ENCODE measurements around the gene RYR3.
"Not testable (repeated sequence)": the region's sequence is repeated elsewhere in the genome, so short reads cannot be mapped to it uniquely, and the experiment has no call there.

RYR3 gene

GRCh38 chr15:33524274-33524673, 213.5 kb downstream of the RYR3 start:
- DNase-seq: peak in 1 of 3 experiments; percentile 37

DNA sequence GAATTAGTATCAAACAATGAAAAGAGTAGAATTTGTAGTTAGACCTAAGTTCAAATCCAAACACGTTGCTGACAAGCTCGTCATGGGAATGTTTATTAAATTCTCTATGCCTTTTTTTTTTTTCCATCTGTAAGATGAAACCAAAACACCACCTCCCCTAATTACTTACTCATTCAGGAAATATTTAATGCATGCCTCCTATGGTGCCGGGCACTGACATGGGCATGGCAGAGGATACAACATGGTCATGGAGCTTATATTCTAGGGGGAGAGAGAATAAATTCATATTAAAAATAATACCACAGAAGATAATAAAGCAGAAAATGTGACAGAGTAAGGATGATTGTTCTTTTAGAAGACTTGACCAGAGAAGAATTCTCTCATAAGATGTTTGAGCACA, 215.8 kb downstream of the RYR3 start:
- peak in 1 of 3 experiments; percentile 23 for DNase-seq

GRCh38 chr15:33533197-33533596, 222.4 kb downstream of the RYR3 start:
- DNase-seq: no peak

DNA sequence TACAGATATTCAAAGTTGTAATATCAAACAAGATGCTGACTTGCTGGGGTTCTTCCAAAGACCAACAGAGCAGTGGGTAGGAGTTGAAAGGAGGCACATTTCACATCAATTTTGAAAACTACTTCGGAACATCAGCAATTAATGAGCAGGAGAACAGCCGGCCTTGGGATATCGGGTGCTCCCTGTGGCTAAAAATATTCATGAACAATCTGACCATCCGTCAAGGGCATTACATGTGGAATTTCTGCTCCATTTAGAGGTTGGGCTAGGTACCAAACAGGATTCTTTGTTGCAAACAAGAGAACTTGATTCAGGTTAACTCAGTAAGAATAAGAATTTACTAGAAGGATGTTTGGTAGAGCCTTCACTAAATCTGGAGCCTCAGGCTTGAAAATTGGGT, 223.9 kb downstream of the RYR3 start:
- no peak for DNase-seq

DNA sequence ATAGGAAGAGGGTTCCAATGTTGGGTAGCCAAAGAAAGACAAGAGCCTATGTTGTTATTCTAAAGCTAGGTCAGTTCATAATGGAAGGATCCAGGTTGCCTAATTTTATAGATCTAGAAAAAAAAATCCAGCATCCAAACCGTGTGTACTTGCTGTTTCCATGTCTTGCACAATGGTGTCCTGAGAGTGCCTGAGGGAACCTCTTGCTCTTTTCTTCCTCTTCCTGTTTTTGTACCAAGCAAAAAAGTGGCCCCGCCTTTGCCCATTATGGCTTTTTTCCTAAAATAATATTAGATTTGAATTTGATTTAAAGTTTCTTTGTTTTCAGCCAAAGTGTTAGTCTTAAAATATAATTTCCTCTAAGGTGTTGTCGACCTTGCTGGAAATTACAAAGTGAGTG, 224.4 kb downstream of the RYR3 start:
- no peak for DNase-seq

GRCh38 chr15:33539825-33540573, 229.2 kb downstream of the RYR3 start:
- no peak for DNase-seq

GRCh38 chr15:33543957-33544356, 233.2 kb downstream of the RYR3 start:
- no peak for DNase-seq

DNA sequence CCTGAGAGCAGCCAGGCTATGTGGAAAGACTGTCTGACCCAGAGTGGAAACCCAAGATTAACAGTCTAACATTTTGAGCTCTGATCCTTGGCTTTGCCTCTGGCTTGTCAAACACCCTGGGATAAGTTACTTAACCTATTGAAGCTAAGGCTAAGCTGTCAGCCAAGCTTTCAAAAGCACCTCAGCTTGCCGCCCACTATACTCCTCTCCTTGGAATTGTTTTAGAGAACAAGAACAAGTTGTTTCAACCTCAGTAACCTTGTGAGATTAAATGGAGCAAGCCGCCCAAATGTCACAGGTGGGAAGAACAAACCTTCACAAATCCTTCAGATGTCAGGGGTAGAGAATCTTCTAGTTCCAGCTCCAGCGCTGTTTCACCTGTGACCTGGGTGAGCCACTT, 235.1 kb downstream of the RYR3 start:
- DNase-seq: no peak

DNA sequence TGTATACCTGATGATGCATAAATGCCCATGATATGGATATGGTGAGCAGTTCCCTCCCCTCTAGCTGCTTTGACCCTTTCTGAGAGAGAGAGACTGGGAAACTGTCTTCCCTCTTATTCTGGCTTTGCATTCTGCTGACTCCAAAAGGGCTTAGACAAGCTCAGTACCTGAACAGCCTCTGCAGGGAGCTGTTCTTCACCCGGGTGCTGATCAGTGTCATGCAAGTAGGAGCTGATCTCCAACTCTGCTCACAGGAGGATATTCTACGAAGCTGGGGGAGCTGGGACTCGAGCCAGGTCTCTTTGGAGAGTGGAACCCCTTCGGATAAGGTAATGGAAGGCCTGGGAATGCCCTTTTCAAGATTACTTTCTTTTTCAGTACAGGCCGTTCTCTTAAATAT, 237.1 kb downstream of the RYR3 start:
- no peak for DNase-seq

GRCh38 chr15:33551860-33552259, 241.1 kb downstream of the RYR3 start:
- DNase-seq: no peak

DNA sequence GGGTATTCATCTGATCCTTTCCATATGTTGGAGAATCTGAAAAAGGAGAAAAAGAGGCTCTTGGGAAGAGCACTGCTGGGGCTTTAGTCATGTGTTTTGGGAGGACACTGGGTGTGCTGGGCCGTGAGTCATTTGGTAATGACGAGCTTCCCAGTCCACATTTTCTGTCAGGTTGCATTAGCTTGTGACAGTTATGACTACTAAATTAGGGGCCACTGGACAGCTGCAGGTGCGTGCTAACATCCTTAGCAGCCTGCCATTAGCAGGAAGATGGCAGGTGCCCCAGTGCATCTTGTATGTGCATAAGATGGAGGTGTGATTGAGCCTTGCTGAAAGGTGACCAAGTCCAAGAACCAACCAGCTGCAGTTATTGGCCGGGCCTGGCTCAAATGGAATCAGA, 242.4 kb downstream of the RYR3 start:
- no peak for DNase-seq

GRCh38 chr15:33559207-33559890, 248.6 kb downstream of the RYR3 start:
- no peak for DNase-seq

DNA sequence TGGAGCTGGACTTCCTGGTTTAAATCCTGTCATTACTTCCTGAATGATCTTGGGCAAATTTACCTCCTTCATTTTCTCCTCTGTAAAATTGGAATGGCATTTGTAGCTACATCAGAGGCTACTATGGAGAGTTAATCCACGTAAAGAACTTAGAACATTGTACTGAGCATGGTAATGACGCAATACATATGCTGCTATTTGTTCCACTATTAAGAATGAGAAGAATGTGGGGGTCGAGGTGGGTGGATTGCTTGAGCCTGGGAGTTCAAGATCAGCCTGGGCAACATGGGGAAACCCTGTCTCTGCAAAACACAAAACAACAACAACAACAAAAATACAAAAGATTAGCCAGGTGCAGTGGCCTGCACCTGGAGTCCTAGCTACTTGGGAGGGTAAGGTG, 250.6 kb downstream of the RYR3 start:
- DNase-seq: no peak

- no peak for DNase-seq
Measured at GRCh38 chr15:33561967-33562366, 251.2 kb downstream of the RYR3 start.

- no peak for DNase-seq
Measured at GRCh38 chr15:33565094-33565493, 254.3 kb downstream of the RYR3 start.

DNA sequence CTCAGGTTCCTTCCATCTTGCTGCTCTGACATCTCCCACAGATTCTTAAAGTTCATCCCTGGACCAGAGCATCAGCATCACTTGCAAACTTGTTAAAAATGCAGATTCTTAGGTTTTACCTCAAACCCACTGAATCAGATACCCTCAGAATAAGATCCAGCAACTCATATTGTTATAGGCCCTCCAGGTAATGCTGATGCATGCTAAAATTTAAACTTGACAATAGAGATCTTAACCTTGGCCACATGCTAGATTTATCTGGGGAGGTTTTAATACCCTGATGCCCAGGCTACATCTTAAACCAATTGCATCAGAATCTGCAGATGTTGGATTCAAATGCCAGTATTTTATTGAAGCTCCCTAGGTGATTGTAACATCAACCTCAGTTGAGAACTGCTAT, 256.9 kb downstream of the RYR3 start:
- no peak for DNase-seq

DNA sequence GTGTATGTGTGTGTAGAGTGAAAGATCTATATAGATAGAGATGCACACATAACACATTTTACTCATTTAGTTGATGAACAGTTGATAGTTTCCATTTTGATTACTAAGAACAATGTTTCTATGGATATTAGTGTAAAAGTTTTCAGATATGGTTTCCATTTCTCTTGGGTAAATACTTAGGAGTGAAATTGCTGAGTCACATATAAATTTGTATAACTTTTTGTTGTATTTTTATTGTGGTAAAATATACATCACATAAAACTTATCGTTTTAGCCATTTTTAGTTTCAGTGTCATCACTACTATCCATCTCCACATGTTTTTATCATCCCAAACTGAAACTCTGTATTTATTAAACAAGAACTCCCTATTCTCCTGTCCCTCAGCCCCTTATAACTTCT, 258.3 kb downstream of the RYR3 start:
- DNase-seq: no peak

GRCh38 chr15:33577911-33578310, 267.1 kb downstream of the RYR3 start:
- not testable (repeated sequence) for DNase-seq

GRCh38 chr15:33580526-33580925, 269.8 kb downstream of the RYR3 start:
- no peak for DNase-seq

GRCh38 chr15:33581032-33581431, 270.3 kb downstream of the RYR3 start:
- DNase-seq: no peak

- no peak for DNase-seq
Measured at GRCh38 chr15:33584797-33585196, 274.0 kb downstream of the RYR3 start.

GRCh38 chr15:33586786-33587697, 276.3 kb downstream of the RYR3 start:
- DNase-seq: no peak

- no peak for DNase-seq
Measured at GRCh38 chr15:33587773-33588172, 277.0 kb downstream of the RYR3 start.

DNA sequence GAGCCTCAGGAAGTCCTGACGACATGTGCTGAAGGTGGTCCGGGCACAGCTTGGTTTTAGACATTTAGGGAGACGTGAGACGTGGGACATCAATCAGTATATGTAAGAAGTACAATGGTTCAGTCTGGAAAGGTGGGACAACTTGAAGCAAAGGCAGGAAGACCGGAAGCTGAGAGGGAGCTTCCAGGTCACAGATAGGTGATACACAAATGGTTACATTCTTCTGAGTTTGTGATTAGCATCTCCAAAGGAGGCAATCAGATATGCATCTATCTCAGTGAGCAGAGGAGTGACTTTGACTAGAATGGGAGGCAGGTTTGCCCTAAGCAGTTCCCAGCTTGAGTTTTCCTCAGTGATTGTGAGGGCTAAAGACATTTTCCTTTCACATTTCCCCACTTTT, 282.1 kb downstream of the RYR3 start:
- no peak for DNase-seq
